GM19099 (cell line): ENCODE measurements around the gene COL18A1.

Experiments used
- POLR2A ChIP-seq: IDR thresholded peaks from 3 replicates; pipeline ENCODE4 v1.6.1; 2011; ENCODE audit warnings: low read depth; ENCODE audit not compliant: insufficient read length; ENCODE audit errors: extremely low read depth

COL18A1 gene

DNA sequence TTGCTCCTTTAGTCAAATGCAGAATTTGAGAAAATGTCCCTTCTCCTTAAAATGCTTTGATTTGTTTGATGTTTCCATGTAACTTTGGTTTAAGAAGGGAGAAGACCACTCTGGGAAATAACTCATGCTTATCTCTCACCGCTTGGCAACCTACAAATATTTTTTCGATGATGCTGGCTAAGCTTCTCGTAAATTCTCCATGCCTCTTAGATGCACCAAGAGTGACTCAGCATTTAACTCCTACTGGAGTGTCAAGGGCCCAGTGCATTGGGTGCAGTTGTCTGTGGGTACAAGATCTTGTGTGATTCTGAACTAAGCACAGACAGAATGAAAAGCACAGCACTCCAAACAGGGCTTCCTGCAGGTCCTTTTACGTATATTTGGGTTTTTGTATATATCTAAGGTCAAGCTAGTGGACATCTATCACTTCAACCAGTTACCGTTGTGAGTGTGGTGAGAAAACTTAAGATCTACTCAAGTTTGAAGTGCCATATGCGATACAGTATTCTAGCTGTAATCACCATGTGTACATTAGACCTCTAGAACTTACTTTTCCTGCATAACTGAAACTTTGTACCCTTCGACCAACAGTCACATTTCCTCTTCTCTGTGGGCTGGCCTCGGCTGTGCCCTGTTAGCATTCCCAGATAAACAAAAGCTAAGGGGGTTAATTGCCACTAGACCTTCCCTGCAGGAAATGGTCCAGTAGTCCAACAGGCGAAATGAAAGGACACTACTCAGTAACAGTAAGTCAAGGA, 55.8 kb downstream of the COL18A1 start:
- no peak for TF ChIP-seq POLR2A

- TF ChIP-seq POLR2A, result no peak
Measured at GRCh38 chr21:45461369-45461750, 56.4 kb downstream of the COL18A1 start.

DNA sequence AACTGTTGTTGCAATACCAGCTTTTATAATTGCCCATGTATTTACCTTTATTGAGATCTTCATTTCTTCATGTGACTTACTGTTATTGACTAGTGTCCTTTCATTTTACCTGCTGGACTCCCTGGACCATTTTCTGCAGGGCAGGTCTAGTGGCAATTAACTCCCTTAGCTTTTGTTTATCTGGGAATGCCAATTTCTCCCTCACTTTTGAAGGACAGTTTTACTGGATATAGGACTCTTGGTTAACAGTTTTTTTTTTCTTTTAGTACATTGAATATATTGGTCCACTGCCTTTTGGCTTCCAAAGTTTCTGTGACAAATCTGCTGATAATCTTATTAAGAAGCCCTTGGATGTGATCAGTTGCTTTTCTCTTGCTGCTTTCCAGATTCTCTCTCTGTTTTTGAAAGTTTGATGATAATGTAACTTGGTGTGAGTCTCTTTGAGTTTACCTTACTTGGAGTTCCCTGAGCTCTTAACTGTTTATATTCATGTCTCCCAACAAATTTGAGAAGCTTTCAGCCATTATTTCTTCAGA, 56.9 kb downstream of the COL18A1 start:
- no peak for TF ChIP-seq POLR2A

GRCh38 chr21:45463871-45464270, 58.9 kb downstream of the COL18A1 start:
- no peak for TF ChIP-seq POLR2A

DNA sequence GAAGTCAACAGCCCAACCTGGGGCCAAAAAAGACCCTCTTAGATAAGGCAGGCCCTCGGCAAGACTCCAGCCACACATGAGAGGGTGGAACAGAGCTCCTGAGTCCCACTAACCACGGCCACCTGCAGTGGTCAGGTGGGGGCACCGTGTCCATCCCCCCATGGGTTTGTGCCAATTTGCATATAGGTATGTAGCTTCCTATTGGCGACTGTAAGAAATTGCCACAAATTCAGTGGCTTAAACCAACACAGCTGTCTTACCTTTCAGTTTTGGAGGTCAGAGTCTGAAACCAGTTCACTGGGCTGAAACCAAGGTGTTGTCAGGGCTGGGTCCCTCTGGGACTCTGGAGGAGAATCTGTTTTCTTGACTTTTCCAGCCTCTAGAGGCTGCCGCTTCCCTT, 59.3 kb downstream of the COL18A1 start:
- TF ChIP-seq POLR2A, result no peak

GRCh38 chr21:45465105-45465504, 60.1 kb downstream of the COL18A1 start:
- no peak for TF ChIP-seq POLR2A

GRCh38 chr21:45465611-45466329, 60.8 kb downstream of the COL18A1 start:
- no peak for TF ChIP-seq POLR2A

GRCh38 chr21:45466330-45467220, 61.6 kb downstream of the COL18A1 start:
- TF ChIP-seq POLR2A, result no peak

DNA sequence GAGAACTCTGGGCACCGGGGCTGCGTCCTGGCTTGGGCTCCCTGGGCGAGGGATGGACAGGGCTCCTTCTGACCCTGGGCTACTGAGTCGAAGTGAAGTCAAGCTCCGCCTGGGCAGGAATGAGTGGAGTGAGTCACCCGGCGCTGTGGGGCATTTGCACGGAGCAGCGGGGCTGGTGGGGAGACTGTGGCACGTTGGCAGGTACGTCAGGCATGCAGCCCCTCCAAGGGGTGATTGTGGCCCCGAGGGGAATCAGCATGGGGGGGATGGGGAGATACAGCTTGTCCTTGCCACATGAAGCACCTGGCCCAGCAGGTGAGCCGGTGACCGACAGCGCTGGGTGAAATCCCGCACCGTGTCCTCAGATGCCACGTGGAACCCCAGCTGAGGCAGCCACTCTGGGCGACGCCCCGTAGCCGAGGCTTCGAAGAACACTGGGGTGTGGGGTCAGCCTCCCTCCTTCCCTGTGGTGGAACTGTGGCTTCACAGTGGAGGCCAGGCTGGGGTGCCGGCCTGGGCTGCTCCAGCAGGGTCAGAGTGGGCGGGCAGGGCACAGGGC, 62.3 kb downstream of the COL18A1 start:
- TF ChIP-seq POLR2A, result no peak

DNA sequence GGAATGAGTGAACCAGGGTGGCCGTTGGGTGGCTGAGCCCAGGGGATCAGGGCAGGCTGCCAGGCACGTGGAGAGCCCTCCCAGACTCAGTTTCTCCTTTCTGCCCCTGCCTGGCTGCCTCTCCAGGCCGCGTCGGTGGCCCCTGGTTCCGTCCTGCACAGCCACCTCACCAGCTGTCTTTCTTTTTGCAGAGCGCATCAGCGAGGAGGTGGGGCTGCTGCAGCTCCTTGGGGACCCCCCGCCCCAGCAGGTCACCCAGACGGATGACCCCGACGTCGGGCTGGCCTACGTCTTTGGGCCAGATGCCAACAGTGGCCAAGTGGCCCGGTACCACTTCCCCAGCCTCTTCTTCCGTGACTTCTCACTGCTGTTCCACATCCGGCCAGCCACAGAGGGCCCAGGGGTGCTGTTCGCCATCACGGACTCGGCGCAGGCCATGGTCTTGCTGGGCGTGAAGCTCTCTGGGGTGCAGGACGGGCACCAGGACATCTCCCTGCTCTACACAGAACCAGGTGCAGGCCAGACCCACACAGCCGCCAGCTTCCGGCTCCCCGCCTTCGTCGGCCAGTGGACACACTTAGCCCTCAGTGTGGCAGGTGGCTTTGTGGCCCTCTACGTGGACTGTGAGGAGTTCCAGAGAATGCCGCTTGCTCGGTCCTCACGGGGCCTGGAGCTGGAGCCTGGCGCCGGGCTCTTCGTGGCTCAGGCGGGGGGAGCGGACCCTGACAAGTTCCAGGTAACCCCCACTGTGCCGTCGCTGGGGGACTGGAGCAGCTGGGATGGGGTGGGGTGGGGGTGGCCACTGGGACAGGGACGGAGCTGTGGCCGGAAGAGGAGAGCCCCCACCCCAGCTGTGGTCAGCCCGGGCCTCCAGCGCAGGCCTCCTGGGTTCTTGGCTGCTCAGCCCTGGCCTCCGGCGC, 63.3 kb downstream of the COL18A1 start:
- no peak for TF ChIP-seq POLR2A

- no peak for TF ChIP-seq POLR2A
Measured at GRCh38 chr21:45468971-45469272, 64.0 kb downstream of the COL18A1 start.

GRCh38 chr21:45469273-45470086, 64.5 kb downstream of the COL18A1 start:
- TF ChIP-seq POLR2A, result no peak

DNA sequence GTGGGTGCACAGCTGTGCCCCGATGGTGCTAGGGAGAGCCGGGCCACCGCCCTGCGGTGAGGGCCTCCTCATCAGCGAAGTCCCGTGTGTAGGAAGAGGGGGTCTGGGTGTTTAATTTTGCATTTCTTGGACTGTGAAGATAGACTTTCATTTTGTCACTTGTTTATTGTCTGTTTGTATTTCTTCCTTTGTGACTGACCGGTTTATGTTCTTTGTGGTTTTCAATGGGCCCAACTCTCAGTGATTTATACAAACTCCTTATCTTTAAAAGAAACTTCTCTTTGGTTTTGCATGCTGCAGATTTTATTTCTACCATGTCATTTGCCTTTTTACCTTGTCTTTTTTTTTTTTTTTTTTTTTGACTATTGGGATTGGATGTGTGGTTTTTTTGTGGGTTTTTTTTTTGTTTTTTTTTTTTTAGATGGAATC, 65.1 kb downstream of the COL18A1 start:
- TF ChIP-seq POLR2A, result no peak
